ENCODE measurements around the gene SCGB1C1. TPM values are rescaled to one million over a fixed set of nuclear protein-coding genes. Genes with fewer than 3 reads are reported as not detected.
"Not testable (repeated sequence)": the region's sequence is repeated elsewhere in the genome, so short reads cannot be mapped to it uniquely, and the experiment has no call there.

The SCGB1C1 gene
- total RNA-seq, 1 experiment from 2014 or later = not detected

DNA sequence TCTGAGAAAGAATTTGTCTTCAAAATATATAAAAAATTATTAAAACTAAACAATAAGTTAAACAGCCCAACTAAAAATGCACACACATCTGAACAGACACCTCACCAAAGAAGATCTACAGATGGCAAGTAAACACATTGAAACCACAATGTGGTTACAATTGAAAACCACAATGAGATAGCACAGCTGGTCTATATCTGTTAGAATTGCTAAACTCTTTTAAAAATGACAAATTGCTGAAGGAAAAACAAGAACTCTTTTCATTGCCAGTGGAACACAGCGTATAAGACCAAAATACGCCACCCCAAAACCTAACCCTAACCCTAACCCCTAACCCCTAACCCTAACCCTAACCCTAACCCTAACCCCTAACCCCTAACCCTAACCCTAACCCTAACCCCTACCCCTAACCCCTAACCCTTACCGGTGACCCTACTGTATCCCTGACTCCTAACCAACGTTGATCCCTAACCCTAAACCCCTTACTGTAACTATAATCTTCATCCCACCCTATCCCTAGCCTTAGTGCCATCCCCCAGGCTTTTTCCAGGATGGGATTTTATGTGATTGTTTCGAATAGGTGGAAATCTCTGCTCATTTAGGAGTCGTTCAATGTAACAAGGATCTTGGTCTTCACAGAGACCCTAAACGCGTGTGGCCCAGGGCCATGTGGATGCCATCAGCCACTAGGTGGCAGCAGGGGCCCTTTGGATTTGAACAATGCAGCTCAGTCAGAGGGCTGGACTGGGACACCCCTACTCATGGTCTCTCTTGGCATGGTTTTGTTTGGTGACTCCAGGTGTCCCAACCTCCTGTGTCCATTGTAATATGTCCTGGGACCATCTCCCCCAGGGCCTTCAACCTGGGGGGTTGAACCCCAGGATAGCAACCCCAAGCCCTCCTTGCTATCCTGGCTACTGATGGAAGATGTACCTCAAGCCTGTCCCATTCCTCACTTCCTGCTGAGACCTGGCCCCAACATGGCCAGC lies 1.1 kb upstream of the SCGB1C1 start:
- CTCF ChIA-PET; H3K9me3 ChIP-seq (ENCODE audit: control insufficient read depth in 1 of 2, insufficient read depth in 1 of 2, low read depth in 1 of 2, low read length in 2 of 2); H3K36me3 ChIP-seq (ENCODE audit: control insufficient read depth in 1 of 2, insufficient read depth in 2 of 2, low read length in 2 of 2); H2AFZ ChIP-seq (ENCODE audit: low read depth, low read length, poor library complexity, severe bottlenecking); H3K27me3 ChIP-seq (ENCODE audit: insufficient read depth, low read length); POLR2A ChIA-PET; H3K4me1 ChIP-seq (ENCODE audit: control insufficient read depth in 1 of 2, insufficient read depth in 2 of 2, low read length in 2 of 2); BruUV-seq (replicated peaks); H3K79me2 ChIP-seq (ENCODE audit: insufficient read depth, low read length); H3K9me2 ChIP-seq (ENCODE audit: insufficient read depth); RAD21 ChIA-PET (ENCODE audit: low non-redundant PET in 1 of 2, low total read pairs in 2 of 2, uncharacterized antibody in 2 of 2, unreplicated experiment in 2 of 2); H4K20me1 ChIP-seq (ENCODE audit: insufficient read depth); H3K27ac ChIP-seq (ENCODE audit: low read depth, low read length); intact Hi-C loops (cut with micrococcal nuclease); DNase-seq (ENCODE audit: low read depth, low spot score); H3K4me2 ChIP-seq (ENCODE audit: low read length); H3K9ac ChIP-seq (ENCODE audit: low read length); H3K4me3 ChIP-seq (replicated peaks in 1 of 2; ENCODE audit: low read depth in 1 of 2, low read length in 2 of 2): not testable (repeated sequence)
- peak; percentile 64 for ATAC-seq
- TF ChIP-seq, protein P1, sequence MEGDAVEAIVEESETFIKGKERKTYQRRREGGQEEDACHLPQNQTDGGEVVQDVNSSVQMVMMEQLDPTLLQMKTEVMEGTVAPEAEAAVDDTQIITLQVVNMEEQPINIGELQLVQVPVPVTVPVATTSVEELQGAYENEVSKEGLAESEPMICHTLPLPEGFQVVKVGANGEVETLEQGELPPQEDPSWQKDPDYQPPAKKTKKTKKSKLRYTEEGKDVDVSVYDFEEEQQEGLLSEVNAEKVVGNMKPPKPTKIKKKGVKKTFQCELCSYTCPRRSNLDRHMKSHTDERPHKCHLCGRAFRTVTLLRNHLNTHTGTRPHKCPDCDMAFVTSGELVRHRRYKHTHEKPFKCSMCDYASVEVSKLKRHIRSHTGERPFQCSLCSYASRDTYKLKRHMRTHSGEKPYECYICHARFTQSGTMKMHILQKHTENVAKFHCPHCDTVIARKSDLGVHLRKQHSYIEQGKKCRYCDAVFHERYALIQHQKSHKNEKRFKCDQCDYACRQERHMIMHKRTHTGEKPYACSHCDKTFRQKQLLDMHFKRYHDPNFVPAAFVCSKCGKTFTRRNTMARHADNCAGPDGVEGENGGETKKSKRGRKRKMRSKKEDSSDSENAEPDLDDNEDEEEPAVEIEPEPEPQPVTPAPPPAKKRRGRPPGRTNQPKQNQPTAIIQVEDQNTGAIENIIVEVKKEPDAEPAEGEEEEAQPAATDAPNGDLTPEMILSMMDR (IDR thresholded peaks at IDR 0.05 in 2 of 3, conservative IDR thresholded peaks at IDR 0.05 in 1 of 3; ENCODE audit: borderline replicate concordance in 1 of 3, insufficient read depth in 1 of 3, low read depth in 2 of 3, low read length in 2 of 3) = peak; percentile 15 to 32 (median 22); a peak in 3 of 6 replicates
- TF ChIP-seq RAD21 (IDR thresholded peaks at IDR 0.05; ENCODE audit: low read depth) = peak; percentile 28; the same call in 1 of the 2 replicates

DNA sequence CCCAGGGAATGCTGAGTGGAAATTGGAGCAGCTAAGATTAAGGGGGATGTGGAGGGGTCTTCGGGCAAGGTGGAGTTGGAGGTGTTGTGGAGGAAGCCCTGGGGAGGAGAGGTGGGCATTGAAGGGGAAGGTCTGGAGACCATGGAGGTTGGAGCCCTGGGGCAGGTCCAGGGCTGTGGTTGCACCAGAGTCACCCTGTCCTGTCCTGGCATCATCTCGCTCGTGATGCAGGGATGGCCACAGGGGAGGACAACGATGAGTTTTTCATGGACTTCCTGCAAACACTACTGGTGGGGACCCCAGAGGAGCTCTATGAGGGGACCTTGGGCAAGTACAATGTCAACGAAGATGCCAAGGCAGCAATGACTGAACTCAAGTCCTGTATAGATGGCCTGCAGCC lies 603 bp downstream of the SCGB1C1 start:
- H3K36me3 ChIP-seq (ENCODE audit: control insufficient read depth in 1 of 2, insufficient read depth in 2 of 2, low read length in 2 of 2); H3K9me2 ChIP-seq (ENCODE audit: insufficient read depth); BruUV-seq (replicated peaks); DNase-seq (ENCODE audit: low read depth, low spot score); CTCF ChIA-PET; H3K27ac ChIP-seq (ENCODE audit: low read depth, low read length); H3K79me2 ChIP-seq (ENCODE audit: insufficient read depth, low read length); H3K4me1 ChIP-seq (ENCODE audit: control insufficient read depth in 1 of 2, insufficient read depth in 2 of 2, low read length in 2 of 2); H2AFZ ChIP-seq (ENCODE audit: low read depth, low read length, poor library complexity, severe bottlenecking); H4K20me1 ChIP-seq (ENCODE audit: insufficient read depth); H3K4me3 ChIP-seq (replicated peaks in 1 of 2; ENCODE audit: low read depth in 1 of 2, low read length in 2 of 2); H3K27me3 ChIP-seq (ENCODE audit: insufficient read depth, low read length); H3K9me3 ChIP-seq (ENCODE audit: control insufficient read depth in 1 of 2, insufficient read depth in 1 of 2, low read depth in 1 of 2, low read length in 2 of 2); H3K4me2 ChIP-seq (ENCODE audit: low read length); POLR2A ChIA-PET; RAD21 ChIA-PET (ENCODE audit: low non-redundant PET in 1 of 2, low total read pairs in 2 of 2, uncharacterized antibody in 2 of 2, unreplicated experiment in 2 of 2); ATAC-seq; intact Hi-C loops (cut with micrococcal nuclease); H3K9ac ChIP-seq (ENCODE audit: low read length): not testable (repeated sequence)
